Frontal cortex (tissue), 4 donors: ENCODE data around the gene EDIL3. TPM values are rescaled to one million over a fixed set of nuclear protein-coding genes. Genes with fewer than 3 reads are reported as not detected.
"Not testable (repeated sequence)": the region's sequence is repeated elsewhere in the genome, so short reads cannot be mapped to it uniquely, and the experiment has no call there.

Experiments used
- DNase-seq, 2 donors: peaks; one replicate each; pipeline ENCODE4 v3.0.0; 2012; ENCODE audit warnings: low spot score in 2 of 2
- FAIRE-seq: peaks from 2 replicates; lab custom pipeline; 2012; peaks lifted over from hg19 to GRCh38; lab: Jason Lieb, UNC
- total RNA-seq: library from RNA; depleted of rRNA; stranded (reverse); fragments of >200 nt; gene quantifications from one replicate; pipeline ENCODE4 v1.2.3, GENCODE V29; 2014
- donor health status: control.
- donor health status: control.
- donor health status: control.

The EDIL3 gene
- total RNA-seq, 1 donor from 2014 or later = 59.1 TPM

DNA sequence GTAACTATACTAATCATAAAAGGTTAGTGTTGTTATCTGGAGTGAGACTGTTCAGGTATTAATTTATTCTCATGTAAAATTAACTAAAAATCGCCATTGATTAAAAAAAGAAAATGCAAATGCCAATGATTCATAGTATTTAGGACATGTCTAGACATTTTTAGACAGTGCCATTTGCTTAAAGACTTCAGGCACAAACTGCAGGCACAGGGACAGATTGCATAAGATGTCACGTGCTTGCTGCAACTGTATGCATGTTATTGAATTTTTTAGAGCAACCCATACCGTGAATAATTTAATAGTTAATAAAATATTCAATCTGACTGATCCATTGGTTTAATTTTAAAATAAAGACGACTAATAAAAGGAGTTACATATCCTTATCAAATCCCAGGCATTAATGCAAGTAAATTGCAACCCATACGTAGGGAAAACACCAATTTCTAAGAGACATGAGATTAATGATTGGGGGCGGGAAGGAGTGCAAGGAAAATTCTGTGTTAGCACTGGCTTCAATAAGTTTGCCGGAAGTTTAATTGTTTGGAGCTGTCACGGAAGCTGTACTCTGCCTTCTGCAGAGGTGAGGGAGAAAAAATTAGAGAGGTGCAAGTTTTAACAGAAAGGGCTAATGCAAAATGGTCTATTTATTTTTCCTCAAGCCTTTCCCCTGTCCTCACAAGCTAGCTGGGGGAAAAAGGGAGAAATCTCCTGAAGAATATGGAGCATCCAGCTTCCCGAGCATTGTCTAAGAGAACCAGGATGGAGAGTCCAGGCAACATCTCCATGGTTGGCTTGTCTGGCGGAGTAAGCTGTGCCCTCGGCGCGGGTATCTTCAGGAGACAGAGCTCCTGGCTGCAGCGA is 2.9 kb downstream of the EDIL3 start:
- FAIRE-seq = no peak
- no peak for DNase-seq

DNA sequence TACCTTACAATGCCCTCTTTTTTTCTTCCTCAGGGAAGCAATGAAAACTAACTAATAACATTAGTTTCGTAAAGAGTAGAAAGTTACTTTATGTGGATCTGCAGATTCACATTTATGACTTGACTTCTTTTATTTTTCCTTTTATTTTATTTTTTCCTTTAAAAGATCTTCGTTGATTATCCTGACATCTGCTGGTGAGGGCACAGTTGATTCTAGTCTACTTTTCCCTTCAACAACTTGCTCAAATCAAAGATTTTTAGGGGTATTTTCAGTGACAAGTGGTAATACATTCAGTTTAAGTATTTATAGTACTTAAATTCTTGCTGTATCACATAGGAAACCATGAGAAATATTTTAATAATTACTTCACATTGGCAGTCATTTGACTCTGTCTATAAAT is 4.9 kb downstream of the EDIL3 start:
- DNase-seq (no peak), FAIRE-seq (peak; percentile 79)

DNA sequence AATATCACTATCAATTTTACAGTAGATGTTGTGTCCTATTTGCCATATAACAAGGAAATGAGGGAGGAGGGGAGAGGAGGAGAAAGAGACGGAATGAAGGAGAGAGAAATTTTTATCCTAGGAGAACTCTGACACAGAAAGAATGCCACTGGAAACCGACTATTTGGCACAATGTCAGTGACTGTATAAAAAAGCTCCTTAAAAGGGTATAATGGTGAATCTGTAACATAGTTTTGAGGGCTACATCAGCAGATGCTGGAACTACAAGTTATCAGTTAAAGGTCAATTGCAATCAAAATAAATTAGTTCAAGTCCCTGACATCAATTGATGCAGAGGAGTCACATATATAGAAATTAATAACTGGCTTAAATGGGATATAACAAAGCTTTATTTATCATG is 5.7 kb downstream of the EDIL3 start:
- no peak for DNase-seq
- FAIRE-seq = no peak

DNA sequence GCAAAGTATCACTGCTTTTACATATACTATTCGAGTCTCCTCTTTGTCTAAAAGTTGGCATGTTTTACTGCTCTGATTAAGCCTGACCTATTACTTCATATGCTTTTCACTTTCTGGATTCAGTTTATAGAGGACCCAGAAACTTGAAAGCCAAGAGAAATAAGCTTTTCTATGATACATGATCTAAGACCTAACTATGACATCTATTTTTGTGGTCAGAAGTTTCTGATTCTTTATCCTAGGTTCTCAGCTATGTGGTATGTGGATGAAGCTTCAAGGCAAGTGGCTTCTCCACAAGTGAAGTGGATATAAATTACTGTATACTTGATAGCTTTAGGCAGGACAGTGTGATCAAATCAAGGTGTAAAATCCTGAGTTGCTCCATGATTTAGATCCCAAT is 6.3 kb downstream of the EDIL3 start:
- DNase-seq (no peak), FAIRE-seq (no peak)

DNA sequence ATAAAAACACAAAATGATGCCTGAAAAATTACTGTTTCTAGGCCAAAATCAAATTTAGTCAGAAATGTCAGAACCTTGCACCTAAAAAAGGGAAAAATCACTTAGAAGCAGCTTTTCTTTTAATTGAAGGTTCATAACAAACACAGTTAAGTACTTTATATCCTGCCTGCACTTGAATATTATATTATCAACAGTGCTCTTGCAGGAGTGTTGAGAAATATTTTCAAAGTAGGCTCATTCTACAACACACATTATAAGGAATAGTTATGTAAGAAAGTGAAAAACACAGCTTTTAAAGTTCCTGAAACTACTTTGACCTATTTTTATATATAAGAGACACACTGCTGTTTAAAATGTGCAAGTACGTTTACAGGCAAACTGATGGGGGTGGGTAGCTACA is 8.3 kb downstream of the EDIL3 start:
- no peak for DNase-seq
- FAIRE-seq = no peak

DNA sequence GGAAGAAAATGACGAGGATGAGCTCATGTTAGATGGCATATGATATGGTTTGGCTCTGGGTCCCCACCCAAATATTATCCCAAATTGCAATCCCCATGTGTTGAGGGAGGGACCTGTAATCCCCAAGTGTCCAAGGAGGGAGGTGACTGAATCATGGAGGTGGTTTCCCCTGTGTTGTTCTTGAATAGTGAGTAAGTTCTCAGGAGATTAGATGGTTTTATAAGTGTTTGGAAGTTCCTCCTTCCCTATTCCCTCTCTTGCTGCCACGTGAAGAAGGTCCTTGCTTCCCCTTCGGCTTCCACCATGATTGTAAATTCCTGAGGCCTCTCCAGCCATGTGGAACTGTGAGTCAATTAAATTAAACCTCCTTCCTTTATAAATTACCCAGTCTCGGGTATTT is 10.1 kb downstream of the EDIL3 start:
- FAIRE-seq (no peak), DNase-seq (no peak)

DNA sequence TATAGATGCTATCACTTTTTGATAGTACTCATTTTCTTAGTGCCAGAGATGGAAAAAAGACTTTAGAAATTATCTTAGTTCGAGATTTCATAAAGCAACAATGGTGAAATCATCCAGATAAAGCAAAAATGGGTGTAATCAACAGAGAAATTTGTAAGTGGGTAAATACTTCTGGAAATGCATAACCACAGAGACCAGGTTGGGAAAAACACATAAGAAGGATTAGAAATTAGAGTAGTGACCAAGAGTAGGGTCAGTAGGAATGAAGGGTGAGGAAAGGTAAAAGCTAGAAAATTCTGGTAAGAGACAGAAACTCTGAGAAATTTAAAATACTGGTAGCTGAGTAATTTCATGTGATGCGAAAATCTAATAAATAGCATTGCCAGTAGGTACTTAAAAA is 11.2 kb downstream of the EDIL3 start:
- no peak for DNase-seq
- no peak for FAIRE-seq

DNA sequence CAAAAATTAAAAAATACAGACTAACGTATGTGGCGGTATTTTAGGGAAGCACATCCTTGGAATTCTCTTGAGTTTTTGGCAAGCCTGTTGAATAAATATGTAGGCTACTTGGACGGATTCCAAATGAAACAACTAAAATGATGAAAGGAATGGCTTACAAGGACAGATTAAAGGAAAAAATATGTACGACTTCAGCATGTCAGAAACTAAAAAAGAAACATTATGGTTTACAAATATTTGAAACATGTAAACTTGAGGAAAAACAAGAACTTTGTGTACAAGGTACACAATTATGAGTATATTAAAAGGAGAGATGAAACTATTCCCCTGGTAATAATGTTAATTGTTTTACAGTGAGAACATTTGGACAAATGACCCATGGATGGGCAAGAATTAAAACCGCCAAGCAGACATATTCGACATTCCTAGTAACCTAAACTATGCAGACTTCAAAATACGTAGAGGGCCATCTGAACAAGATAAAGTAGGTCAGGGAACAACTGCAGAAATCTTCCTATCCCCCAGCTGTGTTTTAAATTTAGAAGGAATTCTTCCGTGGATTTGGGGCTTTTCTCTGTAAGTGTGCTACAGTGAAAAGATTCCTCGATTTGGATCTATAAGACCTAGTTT is 12.5 kb downstream of the EDIL3 start:
- DNase-seq = no peak
- FAIRE-seq = no peak

DNA sequence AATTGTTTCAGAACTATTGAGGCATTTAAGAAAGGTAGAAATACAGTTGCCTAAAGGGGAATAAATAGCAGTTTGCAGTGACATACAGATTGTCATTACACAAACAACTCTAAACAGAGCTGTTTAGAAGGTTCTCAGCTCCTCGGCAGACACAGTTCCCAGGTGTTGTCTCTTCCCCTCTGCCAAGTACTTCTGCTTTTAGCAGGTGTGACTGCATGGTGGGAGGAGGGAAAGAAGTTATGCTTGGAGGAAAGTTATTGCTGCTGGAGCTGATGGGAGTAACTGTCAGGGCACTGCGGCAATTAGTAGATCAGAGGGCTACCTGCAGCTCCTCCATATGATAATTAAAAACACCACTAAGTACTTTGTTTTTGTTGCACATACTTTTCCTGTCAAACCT is 14.5 kb downstream of the EDIL3 start:
- FAIRE-seq = no peak
- DNase-seq = no peak

DNA sequence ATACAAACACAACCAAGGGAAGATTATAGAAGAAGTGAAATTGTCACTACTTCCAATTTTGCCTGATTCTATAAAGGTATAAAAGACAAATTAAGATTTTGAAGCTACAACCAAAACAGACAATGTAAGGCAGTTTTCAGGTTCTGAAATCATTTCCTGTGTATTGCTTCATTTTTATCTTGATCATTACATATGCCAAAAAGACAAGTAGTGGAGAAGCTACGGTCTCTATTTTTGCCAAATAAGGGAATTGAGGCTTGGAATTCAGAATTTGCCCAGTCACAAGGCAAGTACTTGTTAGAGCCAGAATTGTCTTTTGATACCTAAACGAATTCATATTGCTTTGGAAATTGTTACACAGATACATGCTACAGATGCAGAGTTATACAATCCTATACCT is 20.6 kb downstream of the EDIL3 start:
- DNase-seq (no peak), FAIRE-seq (no peak)

DNA sequence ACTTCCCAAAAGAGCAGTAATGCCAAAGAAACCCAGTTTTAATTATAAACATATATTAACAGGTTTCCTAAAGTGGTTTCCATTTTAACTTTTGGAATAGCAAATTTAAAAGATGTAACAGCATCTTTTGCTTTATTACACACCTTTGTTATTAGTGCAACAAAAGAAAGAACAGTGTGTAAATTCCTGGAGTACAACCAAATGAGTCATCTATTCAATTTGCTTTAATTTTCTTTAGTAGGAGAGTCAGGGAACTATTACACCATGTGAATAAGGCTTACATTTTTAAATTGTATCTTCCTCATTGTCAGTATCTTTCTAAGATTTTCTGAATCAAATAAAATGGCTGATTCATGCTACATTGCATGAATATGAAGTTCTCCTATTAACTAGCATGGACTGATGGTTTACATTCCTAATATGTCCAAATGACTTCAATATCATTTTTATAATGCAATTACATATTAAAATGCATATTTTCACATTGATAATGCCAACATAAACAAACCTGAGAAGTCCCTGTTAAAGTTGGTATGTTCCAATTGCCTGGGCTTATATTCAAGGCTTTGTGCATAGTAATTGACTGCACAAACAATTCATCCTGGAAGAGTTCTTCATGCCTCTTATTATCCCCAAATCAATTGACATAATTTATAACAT is 22.5 kb downstream of the EDIL3 start:
- FAIRE-seq (no peak), DNase-seq (no peak)

DNA sequence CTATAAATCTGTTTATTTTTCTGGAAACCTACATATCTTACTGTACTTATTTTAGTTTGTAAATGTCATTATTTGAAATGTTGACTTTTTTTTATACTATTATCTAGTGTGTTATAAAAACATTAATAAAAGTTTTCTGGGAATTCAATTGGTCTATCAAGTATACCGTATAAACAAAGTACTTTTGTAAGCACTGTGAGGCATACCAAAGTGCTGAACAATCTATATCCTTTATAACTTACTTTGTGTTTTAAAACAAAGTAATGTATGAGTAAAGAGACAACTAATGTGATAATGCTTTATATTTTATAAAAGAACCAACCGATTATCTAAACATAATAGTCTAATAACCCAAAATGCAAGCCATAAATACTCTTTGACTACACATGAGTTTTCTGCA is 23.1 kb downstream of the EDIL3 start:
- FAIRE-seq = peak; percentile 59
- DNase-seq = no peak

DNA sequence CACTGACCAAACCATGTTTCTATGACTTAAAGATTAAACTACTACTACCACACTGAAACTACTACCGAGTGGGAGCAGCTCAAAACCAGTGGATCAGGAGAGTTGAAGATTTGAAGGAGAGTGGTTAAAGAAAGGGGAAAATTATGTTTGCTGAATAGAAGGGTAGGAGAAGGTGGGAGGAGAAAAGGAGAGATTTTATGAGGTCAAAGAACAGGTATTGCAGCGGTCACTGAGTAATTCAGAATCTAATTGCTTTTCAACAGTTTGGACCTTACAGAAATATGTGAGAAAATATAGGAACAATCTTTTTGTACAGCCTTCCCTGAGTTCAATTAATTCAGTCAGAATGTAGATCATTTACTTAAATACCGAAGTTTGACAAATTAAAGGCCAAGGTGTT is 24.6 kb downstream of the EDIL3 start:
- no peak for FAIRE-seq
- DNase-seq = no peak

DNA sequence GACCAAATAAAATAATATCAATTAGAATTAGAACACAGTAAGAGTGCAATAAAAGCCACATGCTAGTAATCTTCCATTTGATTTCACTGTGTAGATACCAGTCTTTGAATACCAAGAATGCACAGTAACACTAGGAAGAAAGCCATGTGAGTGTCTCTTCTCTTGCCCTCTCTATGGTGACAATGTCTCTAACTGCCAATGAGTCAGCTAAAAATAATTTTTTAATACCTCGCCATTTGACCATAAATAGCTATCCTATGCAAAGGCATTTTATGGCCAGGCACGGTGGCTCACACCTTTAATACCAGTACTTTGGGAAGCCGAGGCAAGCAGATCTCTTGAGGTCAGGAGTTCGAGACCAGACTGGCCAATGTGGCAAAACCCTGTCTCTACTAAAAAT is 30.6 kb downstream of the EDIL3 start:
- FAIRE-seq = no peak
- DNase-seq = no peak

DNA sequence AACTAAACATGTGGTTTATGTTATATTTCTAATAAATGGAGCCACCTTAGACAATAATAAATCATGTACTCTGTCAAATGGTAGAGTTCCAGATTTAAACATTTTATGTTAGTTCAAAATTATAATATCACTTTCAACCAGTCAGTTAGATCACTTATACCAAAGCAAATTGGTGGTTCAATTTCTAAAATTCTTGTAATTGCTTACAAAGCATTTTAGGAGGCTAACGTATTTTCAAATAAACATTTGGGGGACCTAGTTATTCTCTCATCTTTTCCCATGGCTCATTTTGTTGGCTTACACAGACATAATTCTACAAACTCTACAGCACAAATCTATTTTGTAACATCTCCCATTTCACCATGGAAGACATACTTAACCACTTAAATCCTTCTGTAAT is 39.9 kb downstream of the EDIL3 start:
- DNase-seq (no peak), FAIRE-seq (no peak)

DNA sequence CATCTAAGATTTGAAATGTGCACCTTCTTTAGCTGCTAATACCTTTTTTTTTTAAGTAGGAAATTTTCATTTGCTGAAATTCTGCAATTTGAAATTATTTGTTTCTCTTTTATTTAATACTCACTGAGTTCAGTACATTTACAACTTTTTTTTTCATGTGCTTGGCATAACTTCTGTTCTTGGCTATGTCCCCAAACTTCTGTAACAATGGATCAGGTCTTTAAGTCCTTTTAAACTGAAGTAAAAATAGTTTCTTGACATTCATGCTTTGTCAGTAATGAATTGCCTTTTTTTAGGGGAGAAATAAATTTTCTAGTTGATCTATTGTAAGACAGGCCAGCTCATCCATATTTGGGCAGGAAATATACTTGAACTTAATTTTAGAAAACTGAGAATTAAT is 41.5 kb downstream of the EDIL3 start:
- DNase-seq (no peak), FAIRE-seq (no peak)

DNA sequence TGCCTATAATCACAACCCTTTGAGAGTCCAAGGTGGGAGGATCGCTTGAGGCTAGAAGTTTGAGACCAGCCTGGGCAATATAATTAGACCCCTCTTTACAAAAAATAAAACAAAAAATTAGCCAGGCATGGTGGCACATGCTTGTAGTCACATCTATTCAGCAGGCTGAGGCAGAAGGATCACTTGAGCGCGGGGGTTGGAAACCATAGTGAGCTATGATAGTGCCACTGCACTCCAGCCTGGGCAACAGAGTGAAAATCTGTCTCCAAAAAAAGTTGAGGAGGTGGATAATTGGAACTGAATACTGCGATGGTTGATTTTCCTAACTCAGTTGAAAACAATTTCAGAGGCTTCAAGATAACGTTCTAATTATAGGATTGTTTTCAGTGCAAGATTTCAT is 52.6 kb downstream of the EDIL3 start:
- FAIRE-seq (no peak), DNase-seq (no peak)

DNA sequence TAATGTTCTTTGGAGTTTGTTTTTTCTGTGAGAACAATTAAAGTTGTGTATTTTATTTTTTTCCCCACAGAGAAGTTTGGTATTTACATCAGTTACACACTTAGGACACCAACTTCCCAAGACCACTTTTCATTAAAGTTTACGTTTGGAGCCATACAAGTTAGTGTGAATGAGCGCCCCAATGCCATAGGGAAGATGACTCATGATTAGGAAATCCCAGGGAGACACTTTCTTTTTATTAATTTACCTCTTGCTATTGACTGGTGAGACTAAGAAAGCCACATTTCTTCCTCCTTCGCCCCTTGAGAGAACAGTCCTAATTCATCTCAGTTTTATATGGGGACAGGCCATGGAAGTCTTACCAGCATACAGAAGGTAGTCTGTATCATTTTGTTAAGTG is 57.1 kb downstream of the EDIL3 start:
- no peak for DNase-seq
- no peak for FAIRE-seq

DNA sequence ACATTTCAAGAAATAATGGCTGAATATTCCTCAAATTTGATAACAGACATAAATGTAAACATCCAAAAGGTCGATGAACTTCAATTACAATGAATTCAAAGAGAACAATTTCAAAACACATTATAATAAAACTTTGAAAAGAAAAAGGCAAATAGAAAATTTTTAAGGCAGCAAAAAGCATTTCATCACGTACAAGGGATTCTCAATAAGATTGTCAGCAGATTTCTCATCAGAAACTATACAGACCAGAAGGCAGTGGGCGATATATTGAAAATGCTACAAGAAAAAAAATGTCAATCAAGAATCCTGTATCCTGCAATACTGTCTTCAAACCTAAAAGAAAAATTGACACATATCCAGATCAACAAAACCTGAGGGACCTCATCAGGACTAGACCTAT is 62.0 kb downstream of the EDIL3 start:
- FAIRE-seq (no peak), DNase-seq (no peak)

DNA sequence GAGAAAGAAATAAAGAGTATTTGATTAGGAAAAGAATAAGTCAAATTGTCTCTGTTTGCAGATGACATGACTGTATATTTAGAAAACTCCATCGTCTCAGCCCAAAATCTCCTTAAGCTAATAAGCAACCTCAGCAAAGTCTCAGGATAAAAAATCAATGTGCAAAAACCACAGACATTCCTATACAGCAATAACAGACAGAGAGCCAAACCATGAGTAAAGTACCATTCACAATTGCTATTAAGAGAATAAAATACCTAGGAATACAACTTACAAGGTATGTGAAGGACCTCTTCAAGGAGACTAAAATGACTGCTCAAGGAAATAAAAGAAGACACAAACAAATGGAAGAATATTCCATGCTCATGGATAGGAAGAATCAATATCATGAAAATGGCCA is 66.9 kb downstream of the EDIL3 start:
- not testable (repeated sequence) for FAIRE-seq

DNA sequence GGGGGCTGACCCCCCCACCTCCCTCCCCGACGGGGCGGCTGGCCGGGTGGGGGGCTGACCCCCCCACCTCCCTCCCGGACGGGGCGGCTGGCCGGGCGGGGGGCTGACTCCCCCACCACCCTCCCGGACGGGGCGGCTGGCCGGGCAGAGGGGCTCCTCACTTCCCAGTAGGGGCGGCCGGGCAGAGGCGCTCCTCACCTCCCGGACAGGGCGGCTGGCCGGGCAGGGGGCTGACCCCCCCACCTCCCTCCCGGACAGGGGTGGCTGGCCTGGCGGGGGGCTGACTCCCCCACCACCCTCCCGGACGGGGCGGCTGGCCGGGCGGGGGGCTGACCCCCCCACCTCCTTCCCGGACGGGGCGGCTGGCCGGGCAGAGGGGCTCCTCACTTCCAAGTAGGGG is 72.4 kb downstream of the EDIL3 start:
- not testable (repeated sequence) for FAIRE-seq, DNase-seq

More for the DNA sequence above, 66.9 kb downstream of the EDIL3 start:
- not testable (repeated sequence) for DNase-seq
